HL-60/S4 treated with retinoic acid at 250 ng/mL for 4 days and 3 days (cell line): ENCODE data around the gene HOATZ.

Experiments
- in situ Hi-C: fragments of 300-500 bp; cut with MboI; formaldehyde crosslinking; loops from 2 replicates; pipeline ENCODE4 v1.7.0; 2022; ENCODE audit warnings: low sequenced_read_pairs

Gene HOATZ

GRCh38 chr11:111575740-111576139, 61.2 kb downstream of the HOATZ start:
- in situ Hi-C loops: loop anchor here (25.0 kb wide), 1 partner anchor 212 kb away; no protein-coding TSS in a partner anchor

DNA sequence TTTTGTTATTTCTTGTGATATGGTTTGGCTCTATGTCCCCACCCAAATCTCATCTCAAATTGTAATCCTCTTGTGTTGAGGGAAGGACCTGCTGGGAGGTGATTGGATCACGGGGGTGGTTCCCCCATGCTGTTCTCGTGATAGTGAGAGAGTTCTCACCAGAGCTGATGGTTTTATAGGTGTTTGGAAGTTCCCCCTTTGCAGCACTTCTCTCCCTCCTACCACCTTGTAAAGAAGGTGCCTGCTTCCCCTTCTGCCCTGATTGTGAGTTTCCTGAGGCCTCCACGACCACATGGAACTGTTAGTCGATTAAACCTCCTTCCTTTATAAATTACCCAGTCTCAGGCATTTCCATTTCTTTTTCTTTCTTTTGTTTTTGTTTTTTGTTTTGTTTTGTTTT, 63.2 kb downstream of the HOATZ start:
- in situ Hi-C loops: loop anchor here (25.0 kb wide), 1 partner anchor 209 kb away; no protein-coding TSS in a partner anchor

DNA sequence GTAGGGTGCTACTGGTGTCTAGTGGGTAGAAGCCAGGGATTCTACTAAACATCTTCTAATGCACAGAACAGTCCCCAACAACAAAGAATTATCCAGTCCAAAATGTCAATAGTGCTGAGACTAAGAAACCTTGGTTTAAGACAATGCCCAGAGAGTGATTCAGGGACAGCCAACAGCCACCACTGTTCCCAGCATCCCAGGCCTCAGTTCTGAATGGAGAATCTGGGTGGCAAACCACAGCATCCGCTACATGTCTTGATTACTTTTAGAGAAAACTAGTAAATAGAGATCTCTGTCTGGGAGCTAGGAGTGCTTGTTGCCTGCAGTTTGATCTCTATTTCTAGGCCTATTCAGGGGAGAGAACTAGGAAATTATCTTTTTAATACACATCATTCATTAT, 66.8 kb downstream of the HOATZ start:
- in situ Hi-C loops: loop anchor here (25.0 kb wide), 1 partner anchor 206 kb away; no protein-coding TSS in a partner anchor

DNA sequence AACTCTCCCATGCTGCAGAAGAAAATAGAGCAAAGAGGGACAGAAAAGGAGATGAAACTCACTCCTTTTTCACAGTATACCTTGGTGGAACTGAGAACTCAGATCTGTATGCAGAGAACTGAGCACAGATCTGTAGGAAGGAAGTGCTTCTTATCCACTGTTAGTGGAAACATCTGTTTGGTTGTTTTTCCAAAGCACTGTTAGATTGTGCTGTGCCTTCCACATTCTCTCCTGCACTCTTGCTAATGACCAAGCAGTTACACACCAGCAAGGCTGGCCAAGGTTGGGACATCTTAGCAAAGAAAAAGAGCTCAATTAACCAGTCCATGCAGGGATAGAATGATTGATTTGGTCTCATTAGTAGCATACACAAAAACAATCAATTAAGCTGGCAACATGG, 67.6 kb downstream of the HOATZ start:
- in situ Hi-C loops: loop anchor here (25.0 kb wide), 1 partner anchor 205 kb away; no protein-coding TSS in a partner anchor

DNA sequence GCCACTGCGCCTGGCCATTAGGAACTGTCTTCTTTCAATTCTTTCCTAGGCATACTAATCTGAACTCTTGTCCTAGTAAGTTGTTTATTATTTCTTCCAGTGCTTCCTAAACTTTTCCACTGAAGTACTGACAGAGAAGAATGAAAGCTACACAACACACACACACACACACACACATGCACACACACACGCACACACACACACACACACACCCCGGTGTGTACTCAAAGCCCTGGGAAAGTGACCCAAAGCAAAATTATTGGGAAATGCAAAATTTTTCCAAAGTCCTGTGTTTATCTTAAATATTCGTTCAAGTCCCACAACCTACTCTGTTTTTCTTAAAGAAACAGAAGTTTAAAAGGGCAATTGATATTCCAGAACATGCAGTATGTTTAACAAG, 68.3 kb downstream of the HOATZ start:
- in situ Hi-C loops: loop anchor here (25.0 kb wide), 1 partner anchor 204 kb away; no protein-coding TSS in a partner anchor

- in situ Hi-C loops: loop anchor here (25.0 kb wide), 1 partner anchor 202 kb away; no protein-coding TSS in a partner anchor
Observed at GRCh38 chr11:111585371-111585770, 70.8 kb downstream of the HOATZ start.

- in situ Hi-C loops: loop anchor here (25.0 kb wide), 1 partner anchor 201 kb away; no protein-coding TSS in a partner anchor
Observed at GRCh38 chr11:111586388-111586831, 71.8 kb downstream of the HOATZ start.
